HepG2 (cell line): ENCODE results near the gene PHOSPHO2. TPM values are rescaled to one million over a fixed set of nuclear protein-coding genes. Genes with fewer than 3 reads are reported as not detected.

Source experiments
- ATAC-seq: fragments of 200-7000 bp; cut with Tn5 transposase; 3 replicates; pipeline ENCODE4 v1.9.1; 2020; ENCODE audit warnings: mild to moderate bottlenecking, moderate library complexity
- BruUV-seq: library from RNA; stranded (reverse); fragments of 400-500 nt; replicated peaks from 2 replicates; lab custom pipeline; 2021; lab: Mats Ljungman, UMichigan
- CTCF ChIA-PET: fragments of 300-600 bp; formaldehyde crosslinking; extraction: SDS; loops from one replicate; lab custom pipeline; 2021; ENCODE audit warnings: low total read pairs, inconsistent platforms, low intra/inter-chr PET ratio; lab: Yijun Ruan, JAX
- POLR2A ChIA-PET: fragments of 350-600 bp; sonication (Branson Sonifier 250); formaldehyde crosslinking; loops from one replicate; lab custom pipeline; 2020; ENCODE audit warnings: antibody characterized with exemption, inconsistent platforms; lab: Yijun Ruan, JAX
- DNase-seq: peaks from one replicate; pipeline ENCODE4 v3.0.0-alpha.2; 2015; ENCODE audit warnings: low spot score
- FAIRE-seq: peaks from 3 replicates; lab custom pipeline; 2011; peaks lifted over from hg19 to GRCh38; lab: Jason Lieb, UNC
- H2AFZ ChIP-seq: one replicate; pipeline ENCODE4 v1.6.1; 2011; ENCODE audit warnings: low read length, inconsistent platforms
- H3K27ac ChIP-seq: fragments of 300-600 bp; 3 replicates; pipeline ENCODE4 v1.8.0; 2011; ENCODE audit warnings: mixed run types, mild to moderate bottlenecking, mixed read lengths, low read length, inconsistent platforms; ENCODE audit not compliant: insufficient read depth; ENCODE audit errors: extremely low read length
- H3K27me3 ChIP-seq, 2 experiments: fragments of 200-600 bp in 1 of 2; 2 replicates in 1 of 2; 3 replicates in 1 of 2; pipeline versions ENCODE4 v1.6.0 to v1.8.0; 2011; ENCODE audit warnings: low read length in 2 of 2, mild to moderate bottlenecking in 2 of 2, moderate library complexity in 2 of 2, inconsistent platforms in 1 of 2; ENCODE audit not compliant: insufficient read depth in 2 of 2, control insufficient read depth in 1 of 2
- H3K36me3 ChIP-seq, 2 experiments: fragments of 200-600 bp in 1 of 2; replicated peaks in 1 of 2; 2 replicates in 1 of 2; 3 replicates in 1 of 2; pipeline versions ENCODE4 v1.5.1 to v1.8.0; 2011; ENCODE audit warnings: low read length in 2 of 2, inconsistent platforms in 1 of 2; ENCODE audit not compliant: insufficient read depth in 2 of 2, control insufficient read depth in 1 of 2
- H3K4me1 ChIP-seq: 2 replicates; pipeline ENCODE4 v1.5.1; 2012; ENCODE audit warnings: low read length, inconsistent platforms; ENCODE audit not compliant: insufficient read depth
- H3K4me2 ChIP-seq: 2 replicates; pipeline ENCODE4 v1.6.0; 2011; ENCODE audit warnings: low read depth, low read length, inconsistent platforms
- H3K4me3 ChIP-seq, 3 experiments: fragments of 200-600 bp in 1 of 3; sonication (generic), shearing (Covaris generic) in 1 of 3; replicated peaks in 1 of 3; 2 replicates each; pipeline ENCODE4 v1.5.1; 2011 to 2016; ENCODE audit warnings: low read length in 3 of 3, inconsistent platforms in 2 of 3, low read depth in 2 of 3, mild to moderate bottlenecking in 2 of 3, control low read depth in 1 of 3, mixed read lengths in 1 of 3; ENCODE audit not compliant: insufficient read depth in 1 of 3
- H3K79me2 ChIP-seq: one replicate; pipeline ENCODE4 v1.6.1; 2011; ENCODE audit warnings: low read length, inconsistent platforms; ENCODE audit not compliant: insufficient read depth
- H3K9ac ChIP-seq: 2 replicates; pipeline ENCODE4 v1.6.0; 2011; ENCODE audit warnings: mild to moderate bottlenecking, low read depth, low read length, inconsistent platforms; ENCODE audit not compliant: insufficient read depth
- H3K9me3 ChIP-seq: 2 replicates; pipeline ENCODE4 v1.5.1; 2012; ENCODE audit warnings: mild to moderate bottlenecking, low read length
- H4K20me1 ChIP-seq: 2 replicates; pipeline ENCODE4 v1.6.0; 2011; ENCODE audit warnings: inconsistent platforms, mild to moderate bottlenecking, low read length, moderate library complexity; ENCODE audit not compliant: insufficient read depth
- CHCHD3 ChIP-seq: sonication (generic); formaldehyde crosslinking; IDR thresholded peaks from 2 replicates; pipeline ENCODE4 v1.8.0; 2022; ENCODE audit warnings: mild to moderate bottlenecking, missing genetic modification reagents, moderate library complexity
- MTERF4 ChIP-seq: sonication (generic); formaldehyde crosslinking; IDR thresholded peaks from 2 replicates; pipeline ENCODE4 v1.8.0; 2023; ENCODE audit warnings: mild to moderate bottlenecking, missing genetic modification reagents
- RAD51 ChIP-seq: fragments of 450-650 bp; IDR thresholded peaks from 2 replicates; pipeline ENCODE4 v1.6.1; 2016; ENCODE audit warnings: borderline replicate concordance
- ZNF275 ChIP-seq: sonication (generic); formaldehyde crosslinking; IDR thresholded peaks from 2 replicates; pipeline ENCODE4 v1.8.0; 2022; ENCODE audit warnings: missing genetic modification reagents, mild to moderate bottlenecking, inconsistent platforms, borderline replicate concordance
- ZNF614 ChIP-seq: IDR thresholded peaks from 2 replicates; pipeline ENCODE4 v1.6.1; 2018; ENCODE audit warnings: missing biosample characterization, missing genetic modification reagents, inconsistent platforms, borderline replicate concordance
- ZNF781 ChIP-seq: sonication (generic); formaldehyde crosslinking; IDR thresholded peaks from 2 replicates; pipeline ENCODE4 v1.5.1; 2020; ENCODE audit warnings: borderline replicate concordance, mild to moderate bottlenecking, missing genetic modification reagents; ENCODE audit errors: not compliant biosample characterization
- WGBS: methylation state at CpG from one replicate; pipeline ENCODE4 v1.1.6; 2017; ENCODE audit warnings: low lambda C conversion rate; 5-methylcytosine and 5-hydroxymethylcytosine counted together
- in situ Hi-C: cut with HindIII; loops from 2 replicates; pipeline ENCODE4 v1.10.0; 2017; ENCODE audit warnings: low pct_unique_long_range_greater_than_20kb; ENCODE audit not compliant: extremely low pct_ligation_motif_present
- intact Hi-C: fragments of 100-400 bp; cut with micrococcal nuclease; formaldehyde crosslinking; loops from one replicate; pipeline ENCODE4 v1.10.0; 2022; ENCODE audit not compliant: unreplicated experiment
- polyA plus RNA-seq, 8 experiments: library from polyadenylated mRNA; depleted of rRNA in 3 of 8; stranded (reverse) in 7 of 8; unstranded in 1 of 8; fragments of >200 nt; fragmentation: Illumina TruSeq in 4 of 8; extraction: Trizol in 4 of 8; gene quantifications; 2 replicates each; pipeline versions ENCODE4 v1.2.1 to v1.2.3, GENCODE V29; 2011 to 2016; ENCODE audit warnings: low read depth in 4 of 8, missing spikeins in 1 of 8, mixed read lengths in 1 of 8; ENCODE audit not compliant: insufficient read depth in 1 of 8
- total RNA-seq, 5 experiments: library from RNA; depleted of rRNA; stranded (reverse); fragments of >200 nt; fragmentation: Illumina TruSeq; extraction: Trizol; gene quantifications; 2 replicates each; pipeline ENCODE4 v1.2.3, GENCODE V29; 2016; ENCODE audit warnings: low read depth in 1 of 5

PHOSPHO2 gene
- total and polyA plus RNA-seq, 2 of the 13 experiments (the other 11 are each of a cell fraction or from before 2014, with no cell fraction given): 6.1 to 11.4 TPM

DNA sequence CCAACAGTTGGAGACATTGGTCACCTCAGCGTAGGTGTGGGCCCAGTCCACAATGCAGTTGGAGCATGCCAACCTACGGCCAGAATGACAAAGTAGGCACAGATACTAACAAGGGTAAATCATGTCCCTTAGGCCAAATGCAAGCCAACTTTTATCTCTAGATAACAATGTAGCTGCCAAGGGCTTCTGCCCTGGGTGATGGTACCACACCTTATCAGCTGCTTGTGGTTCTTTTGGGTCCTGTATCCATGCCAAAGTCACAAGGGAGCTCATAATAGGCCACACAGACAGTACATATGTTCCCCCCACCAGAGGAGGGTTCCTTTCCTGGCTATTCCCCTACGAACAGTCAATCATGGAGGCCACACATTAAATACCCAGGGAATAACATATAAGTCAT, 19.1 kb downstream of the PHOSPHO2 start (continued):
- TF ChIP-seq MTERF4 (CRISPR knock-in tag) (no peak), ZNF614 (CRISPR knock-in tag) (no peak), RAD51 (no peak), ZNF275 (CRISPR knock-in tag) (no peak)

- Histone ChIP-seq H3K9ac (no peak overlapping the region; the same call in 1 of the 2 replicates), H3K9me3 (no peaks in the 10 kb centered on the region), H3K36me3 (0 out of 5 replicates have a peak, but pooled peaks cover 0 to 8% of the 10 kb centered on the region in 2 experiments), H3K4me2 (peak overlapping the region; percentile 91), H3K27me3 (no peaks in the 10 kb centered on the region), H3K4me3 (peak overlapping the region in 1 of 3 experiments; percentile 70; a peak in 1 of 6 replicates), H3K79me2 (no peaks in the 10 kb centered on the region), H4K20me1 (no peaks in the 10 kb centered on the region), H3K4me1 (peaks cover 79% of the 10 kb centered on the region), H3K27ac (no peak overlapping the region), H2AFZ (no peak overlapping the region)
- intact Hi-C loops: loop anchor here (1.0 kb wide), 4 partner anchors 14 to 31 kb away; partner anchors contain the start of genes CFAP210, KLHL23 and PHOSPHO2
- BruUV-seq: TSS peak; percentile 39
- WGBS: 90% methylated on average over 6 of the region's 6 CpGs
- in situ Hi-C loops: no loop called here
- ChIA-PET CTCF (no interaction called here), POLR2A (interaction anchor here (1.4 to 3.3 kb wide), 6 partner anchors 9 to 84 kb away, joined by 4 to 41 read pairs (median 16); partner anchors contain the start of genes KLHL23 and SSB)
- FAIRE-seq (no peak), DNase-seq (no peak), ATAC-seq (no peak)
- TF ChIP-seq ZNF781 (CRISPR knock-in tag): peak; percentile 68
- TF ChIP-seq CHCHD3: no peak
These were observed 20.4 kb downstream of the PHOSPHO2 start for GRCh38 chr2:169714699-169715098.
